PFSK-1 (cell line): ENCODE results near the gene COL23A1.

Experiments
- FOXP2 ChIP-seq: optimal IDR thresholded peaks from 2 replicates; pipeline ENCODE3; 2011; ENCODE audit warnings: borderline replicate concordance, control low read depth, inconsistent platforms; ENCODE audit not compliant: insufficient read depth; ENCODE audit errors: extremely low read length, extremely low read depth
- POLR2AphosphoS5 ChIP-seq: IDR thresholded peaks from 2 replicates; pipeline ENCODE4 v1.6.1; 2012; ENCODE audit warnings: low read depth, mild to moderate bottlenecking, control low read depth, low read length, moderate library complexity
- REST ChIP-seq, 2 experiments: IDR thresholded peaks; 2 replicates each; pipeline versions ENCODE4 v1.6.1 to v1.8.0; 2011 to 2012; ENCODE audit warnings: low read depth in 2 of 2, low read length in 2 of 2, control low read depth in 1 of 2, inconsistent platforms in 1 of 2, mild to moderate bottlenecking in 1 of 2, moderate library complexity in 1 of 2; ENCODE audit not compliant: insufficient read depth in 1 of 2
- SIN3A ChIP-seq: IDR thresholded peaks from 2 replicates; pipeline ENCODE4 v1.6.1; 2012; ENCODE audit warnings: mild to moderate bottlenecking, low read length, moderate library complexity, borderline replicate concordance; ENCODE audit not compliant: insufficient read depth
- TAF1 ChIP-seq: IDR thresholded peaks from 2 replicates; pipeline ENCODE4 v1.6.1; 2012; ENCODE audit warnings: low read length, control low read depth, borderline replicate concordance; ENCODE audit not compliant: insufficient read depth

- TF ChIP-seq POLR2AphosphoS5: no peak
- no peak for TF ChIP-seq TAF1
- no peak for TF ChIP-seq SIN3A
- TF ChIP-seq REST (IDR thresholded peaks at IDR 0.05; ENCODE audit: insufficient read depth in 1 of 2, low read depth in 2 of 2, low read length in 2 of 2): no peak
- no peak for TF ChIP-seq FOXP2
These were observed 271.8 kb downstream of the COL23A1 start for GRCh38 chr5:178318382-178318781.
